Skeletal muscle satellite cell (primary cell): ENCODE data around the gene KRT12.
"Not testable (repeated sequence)": the region's sequence is repeated elsewhere in the genome, so short reads cannot be mapped to it uniquely, and the experiment has no call there.

Source experiments
- H3K27me3 ChIP-seq: 2 replicates; pipeline ENCODE4 v1.7.0; 2013; ENCODE audit warnings: low read length; ENCODE audit not compliant: control insufficient read depth, insufficient read depth
- H3K36me3 ChIP-seq: 2 replicates; pipeline ENCODE4 v1.7.0; 2013; ENCODE audit warnings: mild to moderate bottlenecking, control low read depth, low read length; ENCODE audit not compliant: insufficient read depth
- H3K4me1 ChIP-seq: 2 replicates; pipeline ENCODE4 v1.7.0; 2013; ENCODE audit warnings: low read length; ENCODE audit not compliant: control insufficient read depth, insufficient read depth
- H3K4me2 ChIP-seq: 2 replicates; pipeline ENCODE4 v1.7.0; 2013; ENCODE audit warnings: mild to moderate bottlenecking, low read length
- H3K4me3 ChIP-seq: 2 replicates; pipeline ENCODE4 v1.7.0; 2013; ENCODE audit warnings: low read length
- H3K9ac ChIP-seq: 2 replicates; pipeline ENCODE4 v1.7.0; 2013; ENCODE audit warnings: mild to moderate bottlenecking, low read depth, low read length, moderate library complexity
- H3K9me3 ChIP-seq: replicated peaks from 2 replicates; pipeline ENCODE4 v1.7.0; 2013; ENCODE audit warnings: mild to moderate bottlenecking, control low read depth, low read length

Gene KRT12

DNA sequence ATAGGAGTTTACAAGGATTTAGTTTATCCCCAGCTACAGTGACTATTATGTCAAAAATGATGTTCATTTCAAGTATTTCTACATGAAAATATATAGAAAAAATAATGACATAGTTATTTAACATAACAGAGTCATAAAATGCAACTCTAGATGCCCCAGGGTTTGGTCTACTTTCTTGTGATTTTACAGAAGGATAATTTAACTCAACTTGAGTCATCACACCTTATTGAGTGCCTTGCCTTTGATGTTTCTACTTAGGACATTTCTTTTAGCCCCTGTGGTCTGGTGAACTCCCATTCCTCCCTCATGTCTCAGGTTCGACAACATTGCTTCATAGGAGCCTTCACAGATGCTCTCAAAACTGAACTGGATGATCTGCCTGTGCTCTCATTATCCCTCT is 16.0 kb upstream of the KRT12 start:
- H3K9ac ChIP-seq, result no peak overlapping the region
- no peak overlapping the region for H3K4me2 ChIP-seq
- no peaks in the 10 kb centered on the region for H3K4me1 ChIP-seq
- H3K27me3 ChIP-seq, result peaks cover 17% of the 10 kb centered on the region
- H3K36me3 ChIP-seq, result no peaks in the 10 kb centered on the region
- H3K9me3 ChIP-seq, result no peaks in the 10 kb centered on the region
- H3K4me3 ChIP-seq, result no peak overlapping the region

DNA sequence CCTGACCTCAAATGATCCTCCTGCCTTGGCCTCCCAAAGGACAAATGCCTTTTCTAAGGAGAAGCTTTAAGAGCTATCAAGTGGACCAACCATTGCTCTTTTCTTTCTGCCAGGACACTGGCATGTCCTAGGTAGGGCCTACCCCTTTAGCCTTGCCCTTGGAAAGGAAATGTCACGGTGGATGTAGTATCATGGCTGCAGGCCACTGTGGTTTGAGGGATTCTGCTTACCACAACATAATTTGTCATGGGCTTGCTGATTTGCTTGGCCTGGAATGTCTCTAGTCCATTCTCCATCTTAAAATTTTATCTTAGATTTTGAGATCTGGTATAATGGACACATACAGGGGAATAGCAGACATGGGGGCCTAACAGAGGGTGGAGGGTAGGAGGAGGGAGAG is 12.0 kb upstream of the KRT12 start:
- Histone ChIP-seq H3K9ac (no peak overlapping the region), H3K4me1 (no peaks in the 10 kb centered on the region), H3K9me3 (no peaks in the 10 kb centered on the region), H3K36me3 (no peaks in the 10 kb centered on the region), H3K27me3 (peaks cover 7% of the 10 kb centered on the region), H3K4me3 (no peak overlapping the region), H3K4me2 (no peak overlapping the region)

GRCh38 chr17:40878044-40878443 is 11.0 kb upstream of the KRT12 start:
- Histone ChIP-seq H3K27me3 (no peaks in the 10 kb centered on the region), H3K4me1 (no peaks in the 10 kb centered on the region), H3K4me2 (no peak overlapping the region), H3K4me3 (no peak overlapping the region), H3K9me3 (no peaks in the 10 kb centered on the region), H3K9ac (no peak overlapping the region), H3K36me3 (no peaks in the 10 kb centered on the region)

GRCh38 chr17:40873801-40874200 is 6.8 kb upstream of the KRT12 start:
- Histone ChIP-seq H3K9me3 (no peaks in the 10 kb centered on the region), H3K9ac (no peak overlapping the region)

DNA sequence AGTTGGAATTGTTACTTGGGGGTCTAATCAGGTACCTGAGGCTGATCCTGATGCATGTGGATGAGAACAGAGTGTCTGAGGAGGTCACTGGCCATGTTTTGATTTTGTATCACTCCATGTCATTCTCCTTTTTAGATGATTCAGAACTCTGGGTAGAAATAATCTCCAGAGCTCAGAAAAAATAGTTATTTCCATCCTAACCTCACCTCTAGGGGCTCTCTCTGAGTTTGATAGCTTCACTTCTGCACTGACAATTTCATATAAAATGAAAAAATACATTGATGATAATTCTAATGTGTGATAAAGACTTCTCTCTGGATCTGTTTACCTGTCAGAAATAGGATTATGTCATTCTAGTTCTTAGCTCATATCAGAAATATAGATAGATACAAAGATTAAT is 6.2 kb upstream of the KRT12 start:
- Histone ChIP-seq H3K36me3 (no peaks in the 10 kb centered on the region), H3K4me1 (no peaks in the 10 kb centered on the region), H3K4me3 (no peak overlapping the region), H3K27me3 (no peaks in the 10 kb centered on the region), H3K4me2 (no peak overlapping the region), H3K9me3 (no peaks in the 10 kb centered on the region), H3K9ac (no peak overlapping the region)

More at GRCh38 chr17:40873801-40874200, 6.8 kb upstream of the KRT12 start:
- Histone ChIP-seq H3K4me3 (no peak overlapping the region), H3K4me1 (no peaks in the 10 kb centered on the region), H3K4me2 (no peak overlapping the region), H3K36me3 (no peaks in the 10 kb centered on the region), H3K27me3 (no peaks in the 10 kb centered on the region)

DNA sequence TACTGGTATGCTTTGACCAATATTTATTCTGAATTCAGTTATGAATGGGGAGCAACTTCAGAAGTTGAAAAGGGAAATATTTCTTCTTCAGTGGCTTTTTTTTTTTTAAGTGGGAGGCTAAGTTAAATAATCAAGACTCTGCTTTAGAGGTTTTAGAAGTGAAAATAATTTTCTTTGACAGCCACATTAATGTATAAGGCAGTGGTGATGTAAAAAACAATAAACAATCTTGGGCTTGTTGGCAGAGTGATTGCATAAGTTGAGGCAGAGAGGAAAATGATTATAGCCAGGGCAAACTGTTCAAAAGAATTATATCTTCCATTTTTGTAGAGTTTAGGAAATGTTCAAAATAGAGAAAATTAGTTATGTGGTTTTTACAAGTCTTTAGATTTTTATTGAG is 5.4 kb upstream of the KRT12 start:
- H3K4me1 ChIP-seq, result no peaks in the 10 kb centered on the region
- H3K36me3 ChIP-seq, result no peaks in the 10 kb centered on the region
- H3K9me3 ChIP-seq, result no peaks in the 10 kb centered on the region
- H3K4me2 ChIP-seq, result no peak overlapping the region
- H3K4me3 ChIP-seq, result no peak overlapping the region
- no peak overlapping the region for H3K9ac ChIP-seq
- H3K27me3 ChIP-seq, result no peaks in the 10 kb centered on the region

DNA sequence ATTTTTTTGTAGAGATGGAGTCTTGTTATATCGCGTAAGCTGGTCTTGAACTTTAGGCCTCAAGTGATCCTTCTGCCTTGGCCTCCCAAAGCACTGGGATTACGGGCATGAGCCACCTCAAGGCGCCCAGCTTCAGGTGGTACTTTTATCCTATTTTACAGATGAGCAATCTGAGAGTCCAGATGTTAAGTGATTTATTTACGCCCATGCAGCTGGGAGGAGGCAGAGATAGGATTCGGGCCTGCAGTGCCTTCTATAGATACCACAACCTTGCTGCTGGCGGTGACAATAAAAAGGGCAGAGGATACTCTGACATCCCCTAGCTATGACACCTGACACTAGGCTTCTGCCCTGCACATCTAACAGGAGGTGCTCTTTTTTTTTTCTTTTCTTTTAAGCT is 4.3 kb upstream of the KRT12 start:
- Histone ChIP-seq H3K36me3 (no peaks in the 10 kb centered on the region), H3K4me1 (no peaks in the 10 kb centered on the region), H3K4me3 (no peak overlapping the region), H3K9me3 (no peaks in the 10 kb centered on the region), H3K4me2 (no peak overlapping the region), H3K9ac (no peak overlapping the region), H3K27me3 (no peaks in the 10 kb centered on the region)

GRCh38 chr17:40870136-40870535 is 3.1 kb upstream of the KRT12 start:
- H3K4me3 ChIP-seq, result no peak overlapping the region
- no peaks in the 10 kb centered on the region for H3K36me3 ChIP-seq
- H3K9me3 ChIP-seq, result no peaks in the 10 kb centered on the region
- no peak overlapping the region for H3K4me2 ChIP-seq
- H3K27me3 ChIP-seq, result no peaks in the 10 kb centered on the region
- no peaks in the 10 kb centered on the region for H3K4me1 ChIP-seq
- no peak overlapping the region for H3K9ac ChIP-seq

DNA sequence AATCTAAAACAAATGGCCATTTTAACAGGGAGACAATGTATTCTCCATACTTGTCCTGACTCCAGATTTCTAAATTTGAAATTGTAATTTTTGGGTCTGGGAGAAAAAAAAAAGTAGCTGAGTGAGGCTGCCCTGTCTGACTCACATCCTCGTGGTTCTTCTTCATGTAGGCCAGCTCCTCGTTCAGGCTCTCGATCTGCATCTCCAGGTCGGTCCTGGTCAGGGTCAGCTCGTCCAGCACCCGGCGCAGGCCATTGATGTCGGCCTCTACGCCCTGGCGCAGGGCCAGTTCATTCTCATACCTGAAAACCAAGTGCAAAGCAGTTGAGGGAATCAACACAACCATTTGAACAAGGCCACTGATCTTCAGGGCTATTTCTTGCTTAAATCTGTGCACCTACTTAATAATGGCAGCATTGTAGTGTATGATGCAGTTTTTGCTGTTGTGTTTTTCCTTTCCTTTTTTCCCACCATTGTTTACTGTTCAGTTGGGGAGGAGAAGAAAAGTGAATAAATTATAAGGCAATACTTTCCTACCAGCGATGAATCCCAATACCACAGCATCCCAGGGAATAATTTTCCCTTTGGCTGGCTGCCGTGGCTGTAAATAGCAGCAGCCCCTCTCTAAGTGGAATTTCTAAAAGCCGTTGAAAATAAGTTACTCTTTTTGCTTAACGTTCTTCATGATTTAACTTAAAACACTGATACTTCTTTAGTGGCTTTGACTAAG is 2.2 kb downstream of the KRT12 start:
- H3K4me2 ChIP-seq, result no peak overlapping the region
- no peak overlapping the region for H3K4me3 ChIP-seq
- no peaks in the 10 kb centered on the region for H3K27me3 ChIP-seq
- H3K36me3 ChIP-seq, result no peaks in the 10 kb centered on the region
- H3K9me3 ChIP-seq, result no peaks in the 10 kb centered on the region
- no peak overlapping the region for H3K9ac ChIP-seq
- no peaks in the 10 kb centered on the region for H3K4me1 ChIP-seq

DNA sequence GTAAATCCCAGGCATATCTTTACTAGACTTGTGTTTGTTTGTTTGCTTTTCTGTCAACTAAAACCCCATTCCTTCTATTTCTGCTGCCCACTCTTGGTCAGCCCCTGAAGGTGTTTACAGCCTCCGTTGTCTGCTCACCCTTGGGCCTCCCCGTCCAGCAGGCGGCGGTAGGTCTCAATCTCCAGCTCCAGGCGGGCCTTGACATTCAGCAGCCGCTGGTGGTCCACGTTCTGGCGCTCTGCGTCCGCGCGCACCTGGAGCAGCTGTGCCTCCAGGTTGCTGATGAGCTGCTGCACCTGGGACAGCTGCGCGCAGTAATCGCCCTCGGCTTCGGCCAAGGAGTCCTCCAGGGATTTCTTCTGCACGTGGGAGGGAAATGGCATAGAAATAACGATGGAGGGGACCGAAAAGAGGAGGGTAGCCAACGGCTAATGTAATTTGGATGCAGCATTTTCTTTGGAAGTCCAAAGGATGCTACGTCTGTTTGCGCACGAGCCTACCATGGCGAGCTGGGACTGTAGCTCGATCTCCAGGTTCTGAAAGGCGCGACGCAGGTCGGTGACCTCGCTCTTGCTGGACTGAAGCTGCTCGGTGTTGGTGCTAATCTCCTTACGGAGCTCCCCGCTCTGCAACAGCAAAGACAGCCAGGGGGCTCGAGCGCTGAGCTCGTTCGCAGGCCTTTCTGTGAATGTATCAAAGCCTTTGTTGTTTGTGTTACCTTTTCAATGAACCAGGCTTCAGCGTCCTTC is 3.9 kb downstream of the KRT12 start:
- Histone ChIP-seq H3K4me2 (no peak overlapping the region), H3K4me3 (no peak overlapping the region), H3K27me3 (no peaks in the 10 kb centered on the region), H3K9me3 (no peaks in the 10 kb centered on the region), H3K36me3 (no peaks in the 10 kb centered on the region), H3K9ac (no peak overlapping the region), H3K4me1 (no peaks in the 10 kb centered on the region)

DNA sequence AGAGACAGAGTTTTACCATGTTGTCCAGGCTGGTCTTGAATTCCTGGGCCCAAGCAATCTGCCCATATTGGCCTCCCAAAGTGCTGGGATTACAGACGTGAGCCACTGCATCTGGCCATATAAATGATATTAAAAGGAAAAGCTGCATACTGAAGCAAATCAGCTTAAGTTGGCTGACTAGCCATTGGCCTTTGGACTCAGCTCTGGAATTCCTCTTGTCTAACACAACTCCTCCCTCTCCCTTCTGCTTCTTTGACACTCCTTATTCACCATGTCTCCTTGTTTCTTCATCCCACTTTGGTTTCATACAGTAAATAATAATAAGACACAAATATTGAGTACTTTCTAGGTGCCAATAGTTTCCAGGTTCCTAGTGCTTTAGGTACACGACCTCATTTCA is 7.5 kb downstream of the KRT12 start:
- Histone ChIP-seq H3K36me3 (no peaks in the 10 kb centered on the region), H3K4me3 (no peak overlapping the region), H3K4me1 (peaks cover 10% of the 10 kb centered on the region), H3K4me2 (no peak overlapping the region), H3K27me3 (no peaks in the 10 kb centered on the region), H3K9me3 (no peaks in the 10 kb centered on the region), H3K9ac (no peak overlapping the region)

- H3K36me3 ChIP-seq, H3K4me3 ChIP-seq, H3K9ac ChIP-seq, H3K27me3 ChIP-seq, H3K4me2 ChIP-seq, H3K9me3 ChIP-seq: not testable (repeated sequence)
- peaks cover 13% of the 10 kb centered on the region for H3K4me1 ChIP-seq
These were observed 8.4 kb downstream of the KRT12 start for GRCh38 chr17:40858667-40859066.
